AG08396 (cell line): Measurements from ENCODE around the gene TSN.
"Not testable (repeated sequence)": the region's sequence is repeated elsewhere in the genome, so short reads cannot be mapped to it uniquely, and the experiment has no call there.

ENCODE experiments used
- DNase-seq: peaks from one replicate; pipeline ENCODE4 v3.0.0; 2012; ENCODE audit warnings: low spot score, mixed read lengths

Gene TSN

GRCh38 chr2:121755237-121756111 is at the start of gene TSN:
Gene TSN, plus strand, starts transcription at chr2:121755651. Its CDS starts 129 bp downstream, at chr2:121755780.
- peak; percentile 95 for DNase-seq

- no peak for DNase-seq
Observed at GRCh38 chr2:121705958-121706357, 49.5 kb upstream of the TSN start.

- no peak for DNase-seq
Observed at GRCh38 chr2:121707344-121707919, 48.0 kb upstream of the TSN start.

GRCh38 chr2:121707920-121708361 is 47.5 kb upstream of the TSN start:
- DNase-seq: no peak

- no peak for DNase-seq
Observed at GRCh38 chr2:121709776-121710469, 45.5 kb upstream of the TSN start.

GRCh38 chr2:121710470-121711170 is 44.8 kb upstream of the TSN start:
- no peak for DNase-seq

- not testable (repeated sequence) for DNase-seq
Observed at GRCh38 chr2:121711481-121711880, 44.0 kb upstream of the TSN start.

GRCh38 chr2:121716126-121716525 is 39.3 kb upstream of the TSN start:
- no peak for DNase-seq

- DNase-seq: no peak
Observed at GRCh38 chr2:121717529-121717928, 37.9 kb upstream of the TSN start.

GRCh38 chr2:121721926-121722325 is 33.5 kb upstream of the TSN start:
- peak; percentile 40 for DNase-seq

- DNase-seq: peak; percentile 64
Observed at GRCh38 chr2:121722479-121722878, 33.0 kb upstream of the TSN start.

- no peak for DNase-seq
Observed at GRCh38 chr2:121723316-121723715, 32.1 kb upstream of the TSN start.

- no peak for DNase-seq
Observed at GRCh38 chr2:121727332-121727731, 28.1 kb upstream of the TSN start.

- no peak for DNase-seq
Observed at GRCh38 chr2:121727950-121728349, 27.5 kb upstream of the TSN start.

- DNase-seq: no peak
Observed at GRCh38 chr2:121731366-121731765, 24.1 kb upstream of the TSN start.

GRCh38 chr2:121734544-121734943 is 20.9 kb upstream of the TSN start:
- not testable (repeated sequence) for DNase-seq

- no peak for DNase-seq
Observed at GRCh38 chr2:121735518-121736074, 19.9 kb upstream of the TSN start.

- DNase-seq: no peak
Observed at GRCh38 chr2:121736140-121736461, 19.4 kb upstream of the TSN start.

GRCh38 chr2:121736462-121737336 is 18.8 kb upstream of the TSN start, which contains the start of gene NIFK:
Gene NIFK, minus strand, starts transcription at chr2:121736875. Its CDS starts 25 bp downstream, at chr2:121736850.
- DNase-seq: peak; percentile 100

- DNase-seq: no peak
Observed at GRCh38 chr2:121740973-121741372, 14.5 kb upstream of the TSN start.

GRCh38 chr2:121741450-121741849 is 14.0 kb upstream of the TSN start:
- DNase-seq: no peak
